ENCODE measurements around the gene MESP1. TPM values are rescaled to one million over a fixed set of nuclear protein-coding genes. Genes with fewer than 3 reads are reported as not detected.

MESP1 gene
- polyA plus RNA-seq, 3 donors: 0.04 to 1.2 (median 0.06) TPM

GRCh38 chr15:89766357-89767311 lies 15.6 kb upstream of the MESP1 start:
- Histone ChIP-seq H3K4me1 (ENCODE audit: control insufficient read depth in 1 of 2, insufficient read depth in 2 of 2, low read length in 2 of 2) (peaks cover 16 to 22% of the 10 kb centered on the region in 2 donors), H3K9me3 (replicated peaks in 1 of 2; ENCODE audit: control insufficient read depth in 1 of 2, insufficient read depth in 1 of 2, low read length in 2 of 2) (no peaks in the 10 kb centered on the region), H3K27me3 (ENCODE audit: control insufficient read depth in 2 of 2, insufficient read depth in 2 of 2, low read length in 2 of 2) (no peaks in the 10 kb centered on the region), H3K9ac (ENCODE audit: insufficient read depth, low read length, poor library complexity, severe bottlenecking) (no peak overlapping the region), H3K4me3 (replicated peaks in 1 of 3; ENCODE audit: low read depth in 2 of 3, low read length in 3 of 3) (no peak overlapping the region), H3K27ac (ENCODE audit: low read depth in 1 of 2, low read length in 2 of 2) (no peak overlapping the region), H3K36me3 (replicated peaks in 1 of 2; ENCODE audit: control insufficient read depth in 1 of 2, insufficient read depth in 2 of 2, low read length in 2 of 2) (no peaks in the 10 kb centered on the region), H3K79me2 (ENCODE audit: insufficient read depth, low read length) (no peaks in the 10 kb centered on the region), H4K20me1 (ENCODE audit: insufficient read depth, low read length) (no peaks in the 10 kb centered on the region), H3K4me2 (replicated peaks; ENCODE audit: extremely low read depth, low read length, poor library complexity, severe bottlenecking) (no peak overlapping the region), H2AFZ (ENCODE audit: insufficient read depth, low read depth, low read length, poor library complexity, severe bottlenecking) (no peak overlapping the region)
- Mint-ChIP-seq H3K27me3 (ENCODE audit: low read depth in 3 of 3) (peaks cover 0 to 2% (median 2%) of the 10 kb centered on the region in 3 donors), H3K4me1 (peaks cover 19% of the 10 kb centered on the region), H3K9me3 (no peaks in the 10 kb centered on the region), H3K4me3 (no peak overlapping the region), H3K36me3 (no peaks in the 10 kb centered on the region), H3K27ac (peak overlapping the region in 2 of 7 donors; percentile 63 to 70)
- no peak for TF ChIP-seq CTCF (IDR thresholded peaks at IDR 0.05)
- intact Hi-C loops (cut with micrococcal nuclease): no loop called here
- WGBS (ENCODE audit: insufficient coverage): 89% methylated on average over 16 of the region's 16 CpGs
- DNase-seq: no peak

- H3K79me2 ChIP-seq (ENCODE audit: insufficient read depth, low read length): no peaks in the 10 kb centered on the region
- H3K4me3 ChIP-seq (replicated peaks in 1 of 3; ENCODE audit: low read depth in 2 of 3, low read length in 3 of 3): no peak overlapping the region
- no peak overlapping the region for H3K27ac ChIP-seq (ENCODE audit: low read depth in 1 of 2, low read length in 2 of 2)
- TF ChIP-seq CTCF (IDR thresholded peaks at IDR 0.05): no peak
- Mint-ChIP-seq H3K9me3 (no peaks in the 10 kb centered on the region), H3K27ac (no peak overlapping the region), H3K27me3 (ENCODE audit: low read depth in 3 of 3) (peaks cover 0 to 4% (median 2%) of the 10 kb centered on the region in 3 donors), H3K4me3 (no peak overlapping the region), H3K36me3 (no peaks in the 10 kb centered on the region), H3K4me1 (peaks cover 22% of the 10 kb centered on the region)
- no peaks in the 10 kb centered on the region for H4K20me1 ChIP-seq (ENCODE audit: insufficient read depth, low read length)
- no peaks in the 10 kb centered on the region for H3K9me3 ChIP-seq (replicated peaks in 1 of 2; ENCODE audit: control insufficient read depth in 1 of 2, insufficient read depth in 1 of 2, low read length in 2 of 2)
- DNase-seq: no peak
- no peak overlapping the region for H2AFZ ChIP-seq (ENCODE audit: insufficient read depth, low read depth, low read length, poor library complexity, severe bottlenecking)
- H3K4me1 ChIP-seq (ENCODE audit: control insufficient read depth in 1 of 2, insufficient read depth in 2 of 2, low read length in 2 of 2): peaks cover 16 to 24% of the 10 kb centered on the region in 2 donors
- intact Hi-C loops (cut with micrococcal nuclease): no loop called here
- WGBS (ENCODE audit: insufficient coverage): no CpG with 5 or more reads among the region's 1 CpG
- H3K36me3 ChIP-seq (replicated peaks in 1 of 2; ENCODE audit: control insufficient read depth in 1 of 2, insufficient read depth in 2 of 2, low read length in 2 of 2): no peaks in the 10 kb centered on the region
- H3K4me2 ChIP-seq (replicated peaks; ENCODE audit: extremely low read depth, low read length, poor library complexity, severe bottlenecking): no peak overlapping the region
- H3K9ac ChIP-seq (ENCODE audit: insufficient read depth, low read length, poor library complexity, severe bottlenecking): no peak overlapping the region
- H3K27me3 ChIP-seq (ENCODE audit: control insufficient read depth in 2 of 2, insufficient read depth in 2 of 2, low read length in 2 of 2): no peaks in the 10 kb centered on the region
These were observed 14.6 kb upstream of the MESP1 start for GRCh38 chr15:89765694-89766093.

All from CD14-positive monocyte (primary cell).